ENCODE data around the gene PITX2. TPM values are rescaled to one million over a fixed set of nuclear protein-coding genes. Genes with fewer than 3 reads are reported as not detected.

The PITX2 gene
- total and polyA plus RNA-seq, 7 experiments from 2014 or later = not detected

Other genes starting within 250 kb of the PITX2 start
- under 1 TPM in 1 of 5 experiments, not detected in 4; 0.29 TPM for gene ENPEP, start 146.9 kb downstream of the PITX2 start, total RNA-seq
- not detected for gene ENPEP, start 146.9 kb downstream of the PITX2 start, polyA plus RNA-seq